ENCODE data around the gene THAP6. TPM values are rescaled to one million over a fixed set of nuclear protein-coding genes. Genes with fewer than 3 reads are reported as not detected.

Gene THAP6
- total RNA-seq, 1 experiment from 2014 or later, result 27.6 TPM

GRCh38 chr4:75512386-75513211 lies 1.7 kb upstream of the THAP6 start:
- no TSS peak for BruUV-seq (replicated peaks)
- Mint-ChIP-seq H3K4me1 (ENCODE audit: insufficient read depth, unreplicated experiment) (peaks cover 28% of the 10 kb centered on the region), H3K36me3 (ENCODE audit: insufficient read depth, unreplicated experiment) (peaks cover 46% of the 10 kb centered on the region), H3K9me3 (ENCODE audit: unreplicated experiment) (no peaks in the 10 kb centered on the region), H3K27me3 (ENCODE audit: insufficient read depth, unreplicated experiment) (no peaks in the 10 kb centered on the region), H3K27ac (ENCODE audit: low read depth, unreplicated experiment) (no peak overlapping the region), H3K4me3 (ENCODE audit: unreplicated experiment) (no peak overlapping the region)
- DNase-seq (ENCODE audit: unreplicated experiment), result peak; percentile 52
- ChIA-PET POLR2A (interaction anchor here (0.7 to 4.6 kb wide), 17 partner anchors 8 to 626 kb away, joined by 3 to 66 read pairs (median 4); partner anchors contain the start of genes G3BP2, SDAD1 and USO1), CTCF (interaction anchor here (0.7 kb wide), 1 partner anchor 1043 kb away, joined by 3 read pairs; no protein-coding TSS in a partner anchor)
- TF ChIP-seq CTCF (IDR thresholded peaks at IDR 0.05; ENCODE audit: unreplicated experiment), result no peak
- intact Hi-C loops (cut with micrococcal nuclease), result no loop called here

- H3K4me3 Mint-ChIP-seq (ENCODE audit: unreplicated experiment), result no peak overlapping the region
- CTCF ChIA-PET, result interaction anchor here (0.7 to 0.9 kb wide), 2 partner anchors 630 to 783 kb away, joined by 3 to 4 read pairs; no protein-coding TSS in a partner anchor
- no peaks in the 10 kb centered on the region for H3K27me3 Mint-ChIP-seq (ENCODE audit: insufficient read depth, unreplicated experiment)
- H3K4me1 Mint-ChIP-seq (ENCODE audit: insufficient read depth, unreplicated experiment), result peaks cover 32% of the 10 kb centered on the region
- H3K9me3 Mint-ChIP-seq (ENCODE audit: unreplicated experiment), result no peaks in the 10 kb centered on the region
- DNase-seq (ENCODE audit: unreplicated experiment), result no peak
- H3K36me3 Mint-ChIP-seq (ENCODE audit: insufficient read depth, unreplicated experiment), result peaks cover 48% of the 10 kb centered on the region
- POLR2A ChIA-PET, result interaction anchor here (0.6 to 4.6 kb wide), 28 partner anchors 9 to 1644 kb away, joined by 3 to 66 read pairs (median 4); partner anchors contain the start of genes CCNG2, G3BP2 and USO1
- no peak for TF ChIP-seq CTCF (IDR thresholded peaks at IDR 0.05; ENCODE audit: unreplicated experiment)
- TSS peak; percentile 46 for BruUV-seq (replicated peaks)
- intact Hi-C loops (cut with micrococcal nuclease), result no loop called here
- H3K27ac Mint-ChIP-seq (ENCODE audit: low read depth, unreplicated experiment), result no peak overlapping the region
These were observed 645 bp upstream of the THAP6 start for GRCh38 chr4:75513526-75514130.

- peaks cover 26% of the 10 kb centered on the region for H3K4me1 Mint-ChIP-seq (ENCODE audit: insufficient read depth, unreplicated experiment)
- no peak for TF ChIP-seq CTCF (IDR thresholded peaks at IDR 0.05; ENCODE audit: unreplicated experiment)
- peaks cover 48% of the 10 kb centered on the region for H3K36me3 Mint-ChIP-seq (ENCODE audit: insufficient read depth, unreplicated experiment)
- ChIA-PET CTCF (interaction anchor here (0.6 to 1.2 kb wide), 8 partner anchors 11 to 721 kb away, joined by 3 to 4 read pairs (median 4); partner anchors contain the start of genes BTC and USO1), POLR2A (interaction anchor here (0.5 to 4.6 kb wide), 29 partner anchors 10 to 1643 kb away, joined by 3 to 66 read pairs (median 5); partner anchors contain the start of genes CCNG2, G3BP2, ODAPH and USO1)
- H3K27ac Mint-ChIP-seq (ENCODE audit: low read depth, unreplicated experiment), result no peak overlapping the region
- intact Hi-C loops (cut with micrococcal nuclease), result no loop called here
- no peak overlapping the region for H3K4me3 Mint-ChIP-seq (ENCODE audit: unreplicated experiment)
- peak; percentile 14 for DNase-seq (ENCODE audit: unreplicated experiment)
- H3K9me3 Mint-ChIP-seq (ENCODE audit: unreplicated experiment), result no peaks in the 10 kb centered on the region
- BruUV-seq (replicated peaks), result no TSS peak
- H3K27me3 Mint-ChIP-seq (ENCODE audit: insufficient read depth, unreplicated experiment), result no peaks in the 10 kb centered on the region
These were observed 808 bp downstream of the THAP6 start for GRCh38 chr4:75514949-75515612.
